Measurements from ENCODE around the gene SUPT4H1. TPM values are rescaled to one million over a fixed set of nuclear protein-coding genes. Genes with fewer than 3 reads are reported as not detected.

SUPT4H1 gene
- total RNA-seq, 4 donors from 2014 or later, result 38.2 to 56.3 (median 44.2) TPM

- intact Hi-C loops (cut with DNase I), result no loop called here
- WGBS, 2 donors, result 91 to 95% methylated on average over 6 of the region's 6 CpGs
- peaks cover 3 to 5% of the 10 kb centered on the region in 2 donors for H3K36me3 ChIP-seq
- H3K4me3 ChIP-seq (replicated peaks in 1 of 3), result no peak overlapping the region
- H3K9me3 ChIP-seq, result no peaks in the 10 kb centered on the region
- DNase-seq, result no peak
- H3K27ac ChIP-seq, result no peak overlapping the region
- peaks cover 0 to 7% of the 10 kb centered on the region in 2 donors for H3K4me1 ChIP-seq
- no peaks in the 10 kb centered on the region for H3K27me3 ChIP-seq
- TF ChIP-seq CTCF (IDR thresholded peaks at IDR 0.05), result no peak
- no peak for TF ChIP-seq POLR2A (IDR thresholded peaks at IDR 0.05)
These were observed 12.1 kb downstream of the SUPT4H1 start for GRCh38 chr17:58339755-58340404.

GRCh38 chr17:58338841-58339754, 12.9 kb downstream of the SUPT4H1 start:
- Histone ChIP-seq H3K27ac (no peak overlapping the region), H3K27me3 (no peaks in the 10 kb centered on the region), H3K4me3 (replicated peaks in 1 of 3) (no peak overlapping the region), H3K36me3 (no peaks in the 10 kb centered on the region), H3K4me1 (peaks cover 0 to 7% of the 10 kb centered on the region in 2 donors), H3K9me3 (no peaks in the 10 kb centered on the region)
- DNase-seq, result no peak
- TF ChIP-seq POLR2A (IDR thresholded peaks at IDR 0.05) (no peak), CTCF (IDR thresholded peaks at IDR 0.05) (no peak)
- WGBS, 2 donors, result 58 to 61% methylated on average over 10 of the region's 10 CpGs
- intact Hi-C loops (cut with DNase I), result no loop called here

GRCh38 chr17:58338454-58338840, 13.6 kb downstream of the SUPT4H1 start:
- peak overlapping the region in 1 of 3 donors; percentile 30 for H3K27ac ChIP-seq
- peaks cover 0 to under 1% of the 10 kb centered on the region in 2 donors for H3K4me1 ChIP-seq
- H3K27me3 ChIP-seq, result no peaks in the 10 kb centered on the region
- DNase-seq, result no peak
- TF ChIP-seq POLR2A (IDR thresholded peaks at IDR 0.05) (no peak), CTCF (IDR thresholded peaks at IDR 0.05) (no peak)
- no peaks in the 10 kb centered on the region for H3K9me3 ChIP-seq
- no peaks in the 10 kb centered on the region for H3K36me3 ChIP-seq
- intact Hi-C loops (cut with DNase I), result no loop called here
- 80 to 87% methylated on average over 3 of the region's 3 CpGs for WGBS, 2 donors
- no peak overlapping the region for H3K4me3 ChIP-seq (replicated peaks in 1 of 3)

GRCh38 chr17:58337600-58338453, 14.2 kb downstream of the SUPT4H1 start:
- TF ChIP-seq POLR2A (IDR thresholded peaks at IDR 0.05), result no peak
- no peak for TF ChIP-seq CTCF (IDR thresholded peaks at IDR 0.05)
- DNase-seq, result peak; percentile 33 to 35
- no peaks in the 10 kb centered on the region for H3K4me1 ChIP-seq
- H3K9me3 ChIP-seq, result no peaks in the 10 kb centered on the region
- H3K27me3 ChIP-seq, result no peaks in the 10 kb centered on the region
- no peak overlapping the region for H3K4me3 ChIP-seq (replicated peaks in 1 of 3)
- no peaks in the 10 kb centered on the region for H3K36me3 ChIP-seq
- intact Hi-C loops (cut with DNase I), result no loop called here
- peak overlapping the region in 2 of 3 donors; percentile 28 to 61 for H3K27ac ChIP-seq
- WGBS, 2 donors, result 39 to 43% methylated on average over 21 to 22 of the region's 23 CpGs

All from thyroid gland (tissue), 4 donors.